Stimulated activated CD8-positive, alpha-beta memory T cell treated with anti-CD3 and anti-CD28 coated beads, Interleukin-12 subunit alpha, Interleukin-12 subunit beta, amount 100 ng/mL, for 4 hours (primary cell): Measurements from ENCODE around the gene PLEKHO2.

Experiments used
- DNase-seq: peaks from one replicate; pipeline ENCODE4 v3.0.0-alpha.2; 2020; ENCODE audit warnings: low read depth

Gene PLEKHO2

DNA sequence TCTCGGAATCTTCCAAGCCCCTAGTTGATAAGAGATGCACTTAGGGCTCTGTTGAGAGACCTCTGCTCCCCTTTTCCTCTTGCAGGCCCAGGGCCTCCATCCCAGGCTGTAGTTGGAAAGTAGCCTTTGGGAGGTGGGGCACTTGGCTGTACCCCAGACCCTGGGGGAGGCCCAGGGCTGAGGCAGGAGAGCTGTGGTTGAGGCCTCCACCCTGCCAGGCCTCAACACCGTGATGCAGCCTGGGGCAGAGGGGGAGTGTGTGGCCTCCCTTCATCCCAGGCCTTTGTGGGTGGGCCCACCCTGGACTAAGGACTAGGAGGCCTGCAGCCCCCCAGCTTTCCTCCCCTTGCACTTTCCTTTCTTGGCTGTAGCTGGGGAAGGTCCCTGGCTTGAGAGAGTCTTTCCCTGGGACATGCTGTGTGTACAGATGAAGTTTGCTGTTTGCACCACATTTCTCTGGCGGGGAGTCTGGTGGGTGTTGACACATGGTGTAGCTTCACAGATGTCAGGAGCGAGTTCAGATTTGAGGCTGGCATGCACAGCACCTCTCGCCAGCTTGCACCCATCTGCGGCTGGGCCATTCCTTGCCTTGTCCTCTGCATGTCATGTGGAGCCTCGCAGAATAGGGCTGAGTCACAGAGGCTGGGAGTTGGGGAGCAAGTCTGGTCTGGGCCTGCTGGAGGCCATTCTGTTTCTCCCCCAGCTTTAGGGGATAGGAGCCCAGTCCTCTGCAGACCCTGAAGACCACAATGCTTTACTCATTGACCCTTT lies 13.7 kb downstream of the PLEKHO2 start:
- no peak for DNase-seq

DNA sequence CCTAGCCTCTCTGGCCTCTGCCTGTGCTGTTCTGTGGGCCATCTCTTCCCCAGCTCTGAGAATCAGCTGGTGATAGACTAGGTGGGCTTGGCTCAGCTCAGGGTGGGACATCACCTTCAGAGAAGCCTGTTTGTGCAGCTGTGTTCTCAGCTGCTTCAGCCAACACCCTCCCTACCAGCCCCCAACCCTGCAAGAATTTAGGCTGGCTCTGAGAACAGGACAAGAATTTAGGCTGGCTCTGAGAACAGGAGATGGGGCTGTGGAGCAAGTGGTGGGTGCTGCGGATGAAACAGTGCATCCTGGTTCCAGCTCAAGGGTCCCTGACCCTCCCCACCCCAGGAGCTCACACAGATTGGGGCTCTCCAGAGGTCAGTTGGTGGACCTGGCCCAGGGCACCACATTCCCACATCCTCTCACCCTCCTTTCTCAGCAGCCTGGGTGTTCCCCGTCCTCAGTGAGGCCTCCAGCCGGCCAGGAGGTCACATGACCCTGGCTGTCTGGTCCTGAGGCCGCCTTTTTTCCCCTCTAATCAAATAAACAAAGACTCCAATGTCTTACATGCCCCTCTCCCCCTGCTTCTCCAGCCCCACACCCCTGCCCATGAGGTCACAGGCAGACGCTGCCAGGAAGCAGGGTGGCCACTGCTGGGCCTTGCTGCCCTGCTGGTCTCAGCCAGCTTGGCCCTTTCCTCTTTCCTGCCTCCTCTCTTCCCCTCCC lies 14.9 kb downstream of the PLEKHO2 start:
- DNase-seq, result no peak

DNA sequence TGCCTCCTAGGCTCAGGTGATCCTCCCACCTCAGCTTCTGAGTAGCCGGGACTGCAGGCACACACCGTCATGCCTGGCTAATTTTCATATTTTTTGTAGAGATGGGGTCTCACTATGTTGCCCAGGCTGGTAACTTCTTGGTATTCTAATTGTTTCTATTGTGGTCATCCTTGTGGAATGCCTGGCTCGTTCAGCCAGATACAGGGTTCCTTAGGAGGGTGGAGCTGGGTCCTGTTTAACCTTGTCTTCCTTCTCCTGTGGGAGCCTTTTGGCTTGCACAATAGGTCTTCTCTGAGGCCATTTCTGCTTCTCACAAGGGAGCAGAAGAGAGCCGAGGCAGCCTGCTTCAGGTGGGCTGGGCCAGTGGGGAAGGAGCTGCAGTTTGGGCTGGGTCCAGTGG lies 15.7 kb downstream of the PLEKHO2 start:
- no peak for DNase-seq

DNA sequence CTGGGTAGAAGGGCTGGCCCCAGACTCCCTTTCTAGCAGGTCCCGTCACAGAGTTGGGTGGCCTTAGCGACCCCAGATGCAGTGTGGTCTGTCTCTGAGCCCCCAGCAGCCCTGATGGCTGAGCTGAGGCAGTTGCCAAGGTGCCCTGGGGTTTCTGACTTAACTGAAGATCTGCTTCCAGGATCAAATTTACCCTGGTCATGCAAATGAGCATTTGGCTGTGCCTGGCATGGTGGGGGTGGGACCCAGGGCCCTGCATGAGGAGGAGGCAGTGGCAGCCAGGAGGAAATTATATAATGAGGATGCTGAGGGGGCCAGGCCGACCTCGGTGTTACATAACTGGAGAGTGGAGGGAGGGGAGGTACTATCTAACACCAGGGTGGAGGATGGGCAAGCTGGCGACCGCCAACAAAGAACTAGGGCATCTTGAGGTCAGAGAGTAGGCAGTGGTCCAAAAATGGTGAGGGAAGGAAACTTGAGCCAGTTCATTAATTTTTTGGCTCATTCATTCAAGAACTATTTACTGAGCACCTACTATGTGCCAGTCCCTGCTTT lies 16.4 kb downstream of the PLEKHO2 start:
- no peak for DNase-seq

DNA sequence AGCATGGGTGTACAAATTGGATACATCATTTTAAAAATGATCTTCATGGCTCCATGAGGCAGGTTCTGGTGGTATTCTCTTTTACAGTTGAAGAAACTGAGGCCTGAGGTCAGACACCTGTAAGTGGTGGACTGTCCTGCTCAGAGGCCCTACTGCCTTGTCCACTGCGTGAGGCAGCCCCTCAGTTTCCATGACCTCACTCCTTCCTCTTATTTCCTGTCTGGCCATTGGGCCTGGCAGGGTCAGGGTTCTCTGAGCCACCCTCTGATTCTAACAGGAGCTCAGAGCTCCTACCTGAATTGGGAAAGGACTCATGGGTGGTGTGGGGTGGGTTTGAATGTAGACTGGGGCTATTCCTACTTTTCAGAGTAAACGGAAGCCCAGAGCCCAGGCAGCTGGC lies 17.5 kb downstream of the PLEKHO2 start:
- DNase-seq, result no peak

DNA sequence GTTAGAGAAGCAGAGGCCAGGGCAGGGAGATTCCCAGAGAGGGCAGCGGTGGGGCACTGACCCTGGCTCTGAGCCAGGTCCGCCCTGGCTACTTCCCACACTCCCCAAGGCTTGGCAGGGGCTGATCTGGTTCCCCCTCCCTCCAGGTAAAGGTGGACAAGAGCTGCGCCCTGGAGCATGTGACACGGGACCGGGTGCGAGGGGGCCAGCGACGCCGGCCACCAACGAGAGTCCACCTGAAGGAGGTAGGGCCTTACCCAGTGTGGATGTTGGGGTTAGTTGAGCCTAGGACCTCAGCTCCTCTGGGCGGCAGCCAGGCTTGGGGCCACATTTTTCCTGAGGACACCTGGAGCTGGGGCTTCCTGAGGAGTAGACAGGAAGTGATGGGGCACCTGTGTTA lies 19.6 kb downstream of the PLEKHO2 start:
- no peak for DNase-seq

DNA sequence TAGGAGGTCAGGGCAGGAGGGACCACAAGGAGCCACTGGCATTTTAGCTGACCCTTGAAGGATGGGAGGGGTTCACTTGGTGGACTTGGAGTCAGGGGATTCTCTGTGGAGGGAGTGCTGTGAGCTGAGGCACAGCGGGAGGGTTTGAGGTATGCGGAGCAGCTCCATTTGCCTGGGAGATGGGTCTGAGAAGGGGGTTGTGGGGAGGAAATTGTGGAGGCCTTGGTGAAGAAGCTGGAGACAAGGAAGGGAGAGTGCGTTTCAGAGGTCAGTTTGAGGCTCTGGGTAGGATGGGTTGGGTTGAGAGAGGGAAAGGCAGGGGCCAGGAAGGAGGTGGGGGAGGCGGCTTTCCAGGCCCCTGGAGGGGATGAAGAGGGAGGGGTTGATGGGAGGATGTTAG lies 20.2 kb downstream of the PLEKHO2 start:
- DNase-seq, result no peak

DNA sequence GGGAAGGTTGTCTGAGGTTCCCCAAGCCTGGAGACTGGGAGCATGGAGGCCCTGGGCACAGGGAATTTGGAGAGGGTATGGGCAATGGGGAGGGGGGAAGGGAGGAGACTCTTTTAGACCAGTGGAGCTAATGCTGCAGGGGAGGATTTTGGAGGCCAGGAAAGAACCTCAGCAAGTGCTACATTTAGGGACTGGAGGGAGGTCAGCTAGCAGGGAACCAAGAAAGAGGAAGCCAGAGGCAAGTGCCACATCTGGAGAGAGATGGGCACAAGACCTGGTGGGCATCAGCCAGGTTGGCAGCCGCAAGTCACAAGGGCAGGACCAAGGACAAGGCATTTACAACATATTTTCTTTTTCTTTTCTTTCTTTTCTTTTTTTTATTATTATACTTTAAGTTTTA lies 20.7 kb downstream of the PLEKHO2 start:
- DNase-seq, result no peak

DNA sequence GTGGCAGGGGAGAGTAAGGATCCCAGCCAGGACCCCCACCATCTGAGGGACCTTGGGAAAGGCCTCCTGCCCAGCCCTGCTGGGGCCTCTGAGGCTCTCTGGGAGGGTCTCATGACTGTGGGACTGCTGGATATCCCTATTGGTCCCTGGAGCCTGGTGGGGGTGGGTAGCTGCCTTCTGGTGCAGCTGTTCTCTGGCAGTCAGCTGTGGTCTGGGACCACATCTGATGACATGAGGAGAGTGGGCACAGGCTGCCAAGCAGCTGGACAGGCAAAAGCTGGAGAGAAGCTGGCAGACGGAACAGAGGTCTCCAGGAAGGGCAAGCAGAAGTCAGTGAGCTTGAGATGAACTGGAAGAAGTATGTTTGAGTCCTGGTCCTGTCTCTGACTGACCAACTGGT lies 22.4 kb downstream of the PLEKHO2 start:
- DNase-seq, result no peak

DNA sequence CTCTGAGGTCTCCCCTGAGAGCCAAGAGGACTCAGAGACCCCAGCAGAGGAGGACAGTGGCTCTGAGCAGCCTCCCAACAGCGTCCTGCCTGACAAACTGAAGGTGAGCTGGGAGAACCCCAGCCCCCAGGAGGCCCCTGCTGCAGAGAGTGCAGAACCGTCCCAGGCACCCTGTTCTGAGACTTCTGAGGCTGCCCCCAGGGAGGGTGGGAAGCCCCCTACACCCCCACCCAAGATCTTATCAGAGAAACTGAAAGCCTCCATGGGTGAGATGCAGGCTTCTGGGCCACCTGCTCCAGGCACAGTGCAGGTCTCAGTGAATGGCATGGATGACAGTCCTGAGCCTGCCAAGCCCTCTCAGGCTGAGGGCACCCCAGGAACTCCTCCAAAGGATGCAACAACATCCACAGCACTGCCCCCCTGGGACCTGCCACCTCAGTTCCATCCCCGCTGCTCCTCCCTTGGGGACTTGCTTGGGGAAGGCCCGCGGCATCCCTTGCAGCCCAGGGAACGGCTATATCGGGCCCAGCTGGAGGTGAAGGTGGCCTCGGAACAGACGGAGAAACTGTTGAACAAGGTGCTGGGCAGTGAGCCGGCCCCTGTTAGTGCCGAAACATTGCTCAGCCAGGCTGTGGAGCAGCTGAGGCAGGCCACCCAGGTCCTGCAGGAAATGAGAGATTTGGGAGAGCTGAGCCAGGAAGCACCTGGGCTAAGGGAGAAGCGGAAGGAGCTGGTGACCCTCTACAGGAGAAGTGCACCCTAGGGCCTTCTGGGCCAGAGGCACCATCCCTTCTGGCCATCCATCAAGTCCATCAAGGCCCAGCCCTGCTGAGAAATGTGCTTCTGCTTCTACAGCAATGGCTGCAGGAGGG lies 23.6 kb downstream of the PLEKHO2 start:
- no peak for DNase-seq

DNA sequence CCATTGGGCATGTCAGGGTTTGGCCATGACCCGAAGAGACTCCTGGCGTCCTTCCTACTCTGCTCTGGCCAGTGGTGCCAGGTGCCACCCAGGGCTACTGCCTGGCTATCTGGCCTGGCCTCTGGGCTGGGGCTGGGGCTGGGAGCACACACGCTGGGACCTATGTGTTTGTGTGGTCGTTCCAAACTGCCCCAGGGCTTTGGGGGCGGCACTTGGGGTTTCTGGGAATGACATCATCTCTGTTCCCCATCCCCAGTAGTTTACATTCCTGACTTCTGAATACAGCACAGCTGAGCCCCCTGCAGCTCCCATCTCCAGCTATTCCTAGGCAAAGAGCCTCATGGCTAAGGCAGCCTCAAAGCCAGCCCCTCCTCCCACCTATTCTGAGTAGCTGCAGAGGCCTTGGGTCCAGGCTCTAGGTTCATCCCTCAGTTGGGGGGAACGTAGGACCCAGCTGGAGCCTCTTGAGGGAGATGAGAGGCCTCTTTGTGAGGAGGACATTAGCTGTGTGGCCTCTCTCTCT lies 24.3 kb downstream of the PLEKHO2 start:
- no peak for DNase-seq

DNA sequence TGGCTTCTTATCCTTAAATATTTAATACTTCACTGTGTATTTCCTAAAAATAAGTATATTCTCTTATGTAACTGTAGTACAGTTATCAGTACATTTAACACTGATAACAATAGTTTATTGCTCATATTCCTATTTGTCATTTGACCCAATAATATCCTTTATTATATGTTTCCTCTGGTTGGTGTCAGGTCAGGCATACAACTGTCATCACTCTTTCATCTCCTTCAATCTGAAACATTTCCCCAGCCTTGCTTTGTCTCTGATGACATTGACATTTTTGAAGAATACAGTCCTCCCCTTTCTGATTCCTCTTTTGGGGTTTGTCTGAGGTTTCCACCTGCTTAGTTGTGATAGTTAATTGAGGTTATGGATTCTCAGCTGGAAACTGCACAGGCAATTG lies 27.8 kb downstream of the PLEKHO2 start:
- DNase-seq, result no peak

DNA sequence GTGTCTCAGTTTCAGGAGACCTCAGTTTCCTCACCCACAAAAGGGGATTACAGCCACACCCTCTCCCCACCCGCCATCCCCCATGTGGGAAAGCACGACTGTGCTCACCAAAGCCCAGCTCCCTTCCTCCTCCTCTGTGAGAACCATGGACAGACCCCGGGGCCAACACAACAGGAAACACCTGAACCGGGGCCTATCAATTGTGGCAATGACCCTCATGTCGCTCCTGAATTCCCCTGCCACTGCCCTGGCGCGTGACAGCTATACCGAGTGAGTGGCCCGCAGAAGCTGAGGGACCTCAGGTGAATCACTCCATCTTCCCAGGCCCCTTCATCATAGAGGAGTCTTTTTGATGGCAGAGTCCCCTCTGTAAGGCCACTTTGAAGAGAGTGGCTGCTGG lies 28.6 kb downstream of the PLEKHO2 start:
- no peak for DNase-seq

DNA sequence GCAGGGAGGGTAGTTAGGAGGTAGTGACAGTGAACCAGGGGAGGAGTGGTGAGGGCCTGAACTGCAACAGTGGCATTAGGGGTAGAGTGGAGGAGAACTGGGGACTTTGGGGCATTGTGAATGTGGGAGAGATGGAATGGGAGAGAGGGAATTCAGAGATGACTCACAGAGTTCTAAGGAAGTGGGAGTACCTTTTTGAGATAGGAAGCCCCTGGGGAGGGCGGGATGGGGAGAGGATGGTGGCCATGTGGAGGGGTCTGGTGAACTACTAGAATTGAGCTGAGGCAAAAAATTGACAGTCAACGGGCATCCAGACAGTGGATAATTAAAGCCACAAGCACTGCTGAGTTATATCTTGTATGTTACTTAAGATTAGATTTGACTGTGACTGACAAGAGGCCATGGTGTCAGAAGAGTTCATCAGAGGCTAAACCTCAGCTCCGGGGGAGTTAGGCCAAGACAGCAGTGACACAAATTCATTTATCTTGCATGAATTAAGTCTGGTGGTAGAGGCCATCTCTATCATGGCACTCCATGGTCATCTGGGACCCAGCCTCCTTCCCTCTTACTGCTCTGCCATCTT lies 34.0 kb downstream of the PLEKHO2 start:
- DNase-seq, result no peak

DNA sequence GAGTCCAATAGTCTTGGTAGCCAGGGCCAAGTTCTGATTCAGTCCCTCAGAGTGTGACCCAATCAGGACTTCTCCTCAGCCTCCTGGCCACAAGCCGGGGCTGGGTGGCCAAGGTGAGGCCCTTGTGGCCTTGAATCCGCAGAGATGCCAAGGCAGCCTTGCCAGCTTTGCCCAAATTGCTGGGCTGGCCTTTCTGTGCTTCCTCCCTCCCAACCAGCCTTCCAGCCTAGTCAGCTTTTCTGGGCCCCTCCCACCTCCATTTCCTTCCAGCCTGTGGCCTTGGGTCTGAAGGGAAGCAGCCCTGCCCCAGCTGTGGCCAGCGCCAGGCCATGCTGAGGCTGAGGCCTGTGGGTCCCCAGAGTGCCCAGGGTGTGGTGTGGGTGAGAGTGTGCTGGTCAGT lies 35.7 kb downstream of the PLEKHO2 start:
- no peak for DNase-seq

DNA sequence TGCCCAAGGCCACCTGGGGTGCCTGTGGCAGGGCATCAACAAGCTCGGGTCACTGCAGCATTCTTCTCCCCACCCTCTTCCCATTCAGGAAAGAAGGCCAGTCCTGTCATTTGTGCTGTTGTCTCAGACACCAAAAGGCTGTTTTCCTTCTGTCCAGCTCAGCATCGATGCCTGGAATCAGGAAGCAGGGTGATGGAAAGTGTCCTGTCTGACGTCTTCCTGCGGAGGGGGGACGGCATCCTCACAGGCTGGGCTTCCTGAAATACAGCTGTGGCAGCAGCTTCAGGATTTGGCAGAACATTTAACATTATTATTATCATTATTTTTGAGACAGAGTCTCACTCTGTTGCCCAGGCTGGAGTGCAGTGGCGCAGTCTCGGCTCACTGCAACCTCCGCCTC lies 37.0 kb downstream of the PLEKHO2 start:
- no peak for DNase-seq

DNA sequence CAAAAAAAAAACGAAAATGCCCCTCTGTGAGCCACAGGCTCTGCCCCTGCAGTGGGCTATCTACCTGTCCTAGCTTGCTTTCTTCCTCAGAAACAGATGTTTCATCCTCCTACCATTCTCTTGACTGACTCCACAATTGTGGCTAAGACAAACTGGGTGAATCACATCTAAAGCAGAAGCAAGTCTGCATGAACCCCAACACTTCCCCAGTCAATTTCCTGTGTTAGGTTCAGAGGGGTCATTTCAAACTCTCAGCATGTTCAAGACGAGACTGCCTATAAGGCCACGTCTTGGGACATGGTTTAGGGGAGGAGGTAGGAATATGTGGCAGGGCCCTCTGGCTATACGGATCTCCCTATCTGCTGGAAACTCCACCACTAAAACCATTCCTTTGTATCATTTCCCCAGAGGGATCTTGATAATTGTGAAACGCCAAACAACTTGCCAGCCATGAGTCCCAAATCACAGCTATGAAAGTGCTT lies 41.4 kb downstream of the PLEKHO2 start:
- no peak for DNase-seq

DNA sequence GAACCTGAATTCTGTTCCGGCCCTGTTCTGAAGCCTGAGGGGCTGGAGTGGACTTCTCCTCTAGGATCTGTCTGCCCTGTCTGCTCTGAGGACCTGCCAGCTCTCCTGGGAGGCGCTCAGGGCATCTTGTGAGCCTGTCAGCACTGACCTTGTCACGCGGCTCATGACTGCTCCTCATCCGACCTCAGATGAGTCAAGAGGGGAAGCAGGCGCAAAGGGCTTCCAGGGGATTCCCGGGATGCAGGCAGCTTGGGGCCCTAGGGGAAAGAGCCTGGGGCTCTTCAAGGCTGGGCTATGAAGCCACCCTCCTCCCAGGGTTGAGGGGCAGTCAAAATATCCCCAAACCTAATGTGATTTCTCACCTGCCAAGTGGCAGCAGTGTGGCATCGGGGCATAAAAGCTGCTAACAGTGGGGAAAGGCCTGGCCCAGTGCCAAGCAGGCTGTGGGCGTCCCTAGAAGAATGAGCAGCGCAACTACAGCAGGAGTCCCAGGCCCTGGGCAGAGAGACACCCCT lies 42.3 kb downstream of the PLEKHO2 start:
- peak; percentile 66 for DNase-seq

DNA sequence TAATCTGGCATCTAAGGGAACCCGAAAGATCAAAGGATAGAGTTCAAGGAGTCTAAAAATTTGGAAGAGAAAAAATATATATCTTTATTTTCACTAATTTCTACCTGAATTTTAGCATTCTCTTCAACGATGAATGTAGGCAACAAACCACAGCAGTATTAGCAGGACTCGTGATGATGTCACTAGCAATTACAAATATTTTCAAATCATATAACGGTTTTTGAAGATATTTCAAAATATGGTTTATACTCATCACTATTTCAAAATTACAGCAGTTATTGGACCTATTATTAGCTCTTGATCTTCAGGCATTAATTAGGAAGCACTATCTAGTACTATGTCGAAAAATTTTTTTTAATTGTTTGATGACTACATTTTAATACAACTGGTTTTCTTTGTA lies 43.0 kb downstream of the PLEKHO2 start:
- DNase-seq, result no peak

DNA sequence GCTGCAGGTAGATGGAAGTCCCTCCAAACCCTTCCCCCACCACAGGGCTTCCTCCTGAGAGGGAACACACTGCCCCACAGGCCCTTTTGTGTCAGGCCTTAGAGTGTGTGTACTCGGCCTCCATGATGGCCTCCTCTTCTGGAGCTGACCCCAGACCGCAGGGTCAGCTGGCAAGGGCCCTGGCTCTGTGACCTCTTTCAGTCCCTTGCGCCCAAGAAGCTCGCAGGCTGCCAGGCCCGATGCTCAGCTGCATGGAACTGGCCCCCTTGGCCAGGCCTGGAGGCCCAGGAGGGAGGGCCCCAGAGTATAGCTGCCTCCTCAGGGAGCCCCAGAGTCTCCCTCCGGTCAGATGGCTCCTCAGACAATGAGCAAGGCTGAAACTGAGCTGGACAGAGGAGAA lies 46.6 kb downstream of the PLEKHO2 start:
- DNase-seq, result no peak

DNA sequence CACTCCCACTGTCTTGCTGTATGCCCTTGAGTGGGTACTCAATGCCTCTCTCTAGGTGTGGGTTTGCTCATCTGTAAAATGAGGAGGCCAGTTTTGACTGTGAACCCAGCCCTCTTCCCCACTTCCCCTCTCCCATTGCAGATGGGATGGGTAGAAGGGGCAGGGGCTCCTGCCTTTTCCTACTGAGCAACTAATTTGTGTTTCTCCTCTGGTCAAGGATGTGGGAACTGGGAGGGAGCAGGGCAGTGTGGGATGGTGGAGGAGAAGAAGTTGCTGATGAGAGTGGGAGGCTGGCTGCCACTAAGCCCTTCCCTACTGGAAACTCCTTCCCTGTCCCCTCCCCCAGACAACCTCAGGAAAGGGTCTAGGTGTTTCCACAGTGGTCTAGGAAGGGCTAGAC lies 49.8 kb downstream of the PLEKHO2 start:
- no peak for DNase-seq
